ENCODE data around the gene NUMA1. TPM values are rescaled to one million over a fixed set of nuclear protein-coding genes. Genes with fewer than 3 reads are reported as not detected.
A peak's percentile ranks its signal among the peaks of the same experiment; 100 is the strongest.

NUMA1 gene
- polyA plus RNA-seq, 3 donors, result 4.1 to 91.2 (median 12.4) TPM

DNA sequence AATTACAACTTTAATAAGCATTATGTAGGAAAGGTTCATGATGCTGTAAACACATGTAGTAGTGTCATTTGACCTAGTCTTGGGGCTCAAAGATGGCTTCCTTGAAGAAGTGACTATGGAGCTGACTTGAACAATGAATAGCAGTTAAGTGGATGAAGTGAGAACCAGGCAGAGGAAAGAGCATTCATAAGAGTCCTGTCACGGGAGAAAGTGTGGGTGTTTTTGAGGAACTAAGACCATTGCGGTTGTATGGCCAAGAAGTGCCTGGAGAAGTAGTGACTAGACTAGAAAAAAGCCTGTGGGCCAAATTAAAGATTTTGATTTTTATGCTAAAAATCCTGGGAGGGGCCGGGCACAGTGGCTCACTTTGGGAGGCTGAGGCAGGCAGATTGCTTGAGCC, 88.8 kb downstream of the NUMA1 start:
- Histone ChIP-seq H3K4me3 (replicated peaks in 1 of 3; ENCODE audit: low read depth in 2 of 3, low read length in 3 of 3) (no peak overlapping the region), H2AFZ (ENCODE audit: insufficient read depth, low read depth, low read length, poor library complexity, severe bottlenecking) (no peak overlapping the region), H3K36me3 (replicated peaks in 1 of 2; ENCODE audit: control insufficient read depth in 1 of 2, insufficient read depth in 2 of 2, low read length in 2 of 2) (peaks cover 2 to 21% of the 10 kb centered on the region in 2 donors), H4K20me1 (ENCODE audit: insufficient read depth, low read length) (no peaks in the 10 kb centered on the region), H3K9ac (ENCODE audit: insufficient read depth, low read length, poor library complexity, severe bottlenecking) (peak overlapping the region; percentile 32), H3K9me3 (replicated peaks in 1 of 2; ENCODE audit: control insufficient read depth in 1 of 2, insufficient read depth in 1 of 2, low read length in 2 of 2) (no peaks in the 10 kb centered on the region), H3K79me2 (ENCODE audit: insufficient read depth, low read length) (no peaks in the 10 kb centered on the region), H3K27me3 (ENCODE audit: control insufficient read depth in 2 of 2, insufficient read depth in 2 of 2, low read length in 2 of 2) (no peaks in the 10 kb centered on the region), H3K4me2 (replicated peaks; ENCODE audit: extremely low read depth, low read length, poor library complexity, severe bottlenecking) (no peak overlapping the region), H3K4me1 (ENCODE audit: control insufficient read depth in 1 of 2, insufficient read depth in 2 of 2, low read length in 2 of 2) (peaks cover 41 to 42% of the 10 kb centered on the region in 2 donors), H3K27ac (ENCODE audit: low read depth in 1 of 2, low read length in 2 of 2) (peak overlapping the region; percentile 77 to 89)
- no peak overlapping the region for H3K4me3 Mint-ChIP-seq
- DNase-seq, result peak; percentile 88 to 94 (median 90)
- H3K4me1 Mint-ChIP-seq, result peaks cover 39% of the 10 kb centered on the region
- no peaks in the 10 kb centered on the region for H3K9me3 Mint-ChIP-seq
- WGBS (ENCODE audit: insufficient coverage), result 0% methylated on average over 2 of the region's 3 CpGs
- H3K27me3 Mint-ChIP-seq (ENCODE audit: low read depth in 3 of 3), result peaks cover 0 to 2% (median 2%) of the 10 kb centered on the region in 3 donors
- TF ChIP-seq, protein P1, sequence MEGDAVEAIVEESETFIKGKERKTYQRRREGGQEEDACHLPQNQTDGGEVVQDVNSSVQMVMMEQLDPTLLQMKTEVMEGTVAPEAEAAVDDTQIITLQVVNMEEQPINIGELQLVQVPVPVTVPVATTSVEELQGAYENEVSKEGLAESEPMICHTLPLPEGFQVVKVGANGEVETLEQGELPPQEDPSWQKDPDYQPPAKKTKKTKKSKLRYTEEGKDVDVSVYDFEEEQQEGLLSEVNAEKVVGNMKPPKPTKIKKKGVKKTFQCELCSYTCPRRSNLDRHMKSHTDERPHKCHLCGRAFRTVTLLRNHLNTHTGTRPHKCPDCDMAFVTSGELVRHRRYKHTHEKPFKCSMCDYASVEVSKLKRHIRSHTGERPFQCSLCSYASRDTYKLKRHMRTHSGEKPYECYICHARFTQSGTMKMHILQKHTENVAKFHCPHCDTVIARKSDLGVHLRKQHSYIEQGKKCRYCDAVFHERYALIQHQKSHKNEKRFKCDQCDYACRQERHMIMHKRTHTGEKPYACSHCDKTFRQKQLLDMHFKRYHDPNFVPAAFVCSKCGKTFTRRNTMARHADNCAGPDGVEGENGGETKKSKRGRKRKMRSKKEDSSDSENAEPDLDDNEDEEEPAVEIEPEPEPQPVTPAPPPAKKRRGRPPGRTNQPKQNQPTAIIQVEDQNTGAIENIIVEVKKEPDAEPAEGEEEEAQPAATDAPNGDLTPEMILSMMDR (IDR thresholded peaks at IDR 0.05), result no peak
- intact Hi-C loops (cut with micrococcal nuclease), result no loop called here
- peak overlapping the region; percentile 87 to 97 (median 96) for H3K27ac Mint-ChIP-seq
- H3K36me3 Mint-ChIP-seq, result peaks cover 34 to 45% of the 10 kb centered on the region in 2 donors

DNA sequence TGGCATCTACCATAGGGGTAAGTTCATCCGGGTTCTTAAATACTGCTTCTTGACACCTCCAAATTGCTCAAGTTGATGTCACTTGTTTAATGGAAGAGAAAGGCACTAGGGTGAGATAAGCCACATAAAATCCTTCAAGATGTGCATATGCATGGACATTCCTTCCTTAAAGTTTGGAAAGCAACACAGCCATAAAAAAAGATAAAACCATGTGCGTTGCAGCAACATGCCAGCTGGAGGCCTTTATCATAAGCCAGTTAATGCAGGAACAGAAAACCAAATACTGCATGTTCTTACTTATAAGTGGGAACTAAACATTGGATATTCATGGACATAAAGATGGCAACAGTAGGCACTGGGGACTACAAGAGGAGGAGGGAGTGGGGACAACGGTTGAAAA, 89.6 kb downstream of the NUMA1 start:
- H3K4me3 Mint-ChIP-seq, result no peak overlapping the region
- TF ChIP-seq, protein P1 (IDR thresholded peaks at IDR 0.05), result no peak
- Histone ChIP-seq H3K27me3 (ENCODE audit: control insufficient read depth in 2 of 2, insufficient read depth in 2 of 2, low read length in 2 of 2) (no peaks in the 10 kb centered on the region), H3K4me3 (replicated peaks in 1 of 3; ENCODE audit: low read depth in 2 of 3, low read length in 3 of 3) (no peak overlapping the region), H3K4me2 (replicated peaks; ENCODE audit: extremely low read depth, low read length, poor library complexity, severe bottlenecking) (no peak overlapping the region), H3K27ac (ENCODE audit: low read depth in 1 of 2, low read length in 2 of 2) (peak overlapping the region; percentile 24 to 89), H3K9ac (ENCODE audit: insufficient read depth, low read length, poor library complexity, severe bottlenecking) (no peak overlapping the region), H2AFZ (ENCODE audit: insufficient read depth, low read depth, low read length, poor library complexity, severe bottlenecking) (no peak overlapping the region), H4K20me1 (ENCODE audit: insufficient read depth, low read length) (no peaks in the 10 kb centered on the region), H3K36me3 (replicated peaks in 1 of 2; ENCODE audit: control insufficient read depth in 1 of 2, insufficient read depth in 2 of 2, low read length in 2 of 2) (peaks cover 2 to 21% of the 10 kb centered on the region in 2 donors), H3K4me1 (ENCODE audit: control insufficient read depth in 1 of 2, insufficient read depth in 2 of 2, low read length in 2 of 2) (peaks cover 45 to 47% of the 10 kb centered on the region in 2 donors), H3K79me2 (ENCODE audit: insufficient read depth, low read length) (no peaks in the 10 kb centered on the region), H3K9me3 (replicated peaks in 1 of 2; ENCODE audit: control insufficient read depth in 1 of 2, insufficient read depth in 1 of 2, low read length in 2 of 2) (no peaks in the 10 kb centered on the region)
- WGBS (ENCODE audit: insufficient coverage), result no CpG with 5 or more reads among the region's 3 CpGs
- H3K4me1 Mint-ChIP-seq, result peaks cover 45% of the 10 kb centered on the region
- peaks cover 0 to 2% (median 2%) of the 10 kb centered on the region in 3 donors for H3K27me3 Mint-ChIP-seq (ENCODE audit: low read depth in 3 of 3)
- H3K36me3 Mint-ChIP-seq, result peaks cover 32 to 40% of the 10 kb centered on the region in 2 donors
- intact Hi-C loops (cut with micrococcal nuclease), result no loop called here
- no peak for DNase-seq
- H3K9me3 Mint-ChIP-seq, result no peaks in the 10 kb centered on the region
- H3K27ac Mint-ChIP-seq, result peak overlapping the region; percentile 50 to 97 (median 92)
